ENCODE results near the gene SIKE1.

The SIKE1 gene

DNA sequence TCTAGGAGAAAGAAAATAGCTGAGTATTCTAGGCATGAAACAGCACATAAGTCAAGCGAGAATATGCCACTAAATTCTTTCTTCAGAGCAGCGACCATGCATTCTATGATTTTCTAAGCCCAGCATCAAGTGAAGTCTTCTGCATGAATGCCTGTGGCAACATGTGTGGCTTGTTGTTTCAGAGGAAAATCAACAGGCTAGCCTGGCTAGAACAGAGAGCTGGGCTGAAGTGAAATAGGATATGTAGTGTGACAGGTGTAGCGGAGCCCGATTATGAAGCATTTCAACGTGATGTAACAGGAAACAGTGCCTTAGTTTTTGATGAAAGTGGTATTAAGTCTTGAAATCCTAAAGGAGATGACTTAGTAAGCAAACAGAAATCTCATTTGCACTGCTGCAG, 29.7 kb downstream of the SIKE1 start:
- Histone ChIP-seq H3K79me1 (ENCODE audit: low read depth, low read length) (no peaks in the 10 kb centered on the region), H3K4me3 (ENCODE audit: low read length in 2 of 2) (no peak overlapping the region), H2AFZ (ENCODE audit: low read length) (no peak overlapping the region), H2BK12ac (ENCODE audit: low read length) (no peak overlapping the region), H2BK120ac (ENCODE audit: low read depth, low read length) (no peak overlapping the region), H2BK5ac (ENCODE audit: low read length) (no peak overlapping the region), H3K4me2 (ENCODE audit: insufficient read depth, low read length, poor library complexity, severe bottlenecking) (no peak overlapping the region), H3K4ac (ENCODE audit: low read length) (no peak overlapping the region), H3K9me3 (replicated peaks in 1 of 2; ENCODE audit: control insufficient read depth in 2 of 2, insufficient read depth in 1 of 2, low read depth in 1 of 2, low read length in 2 of 2) (no peaks in the 10 kb centered on the region), H4K8ac (ENCODE audit: low read depth, low read length) (no peak overlapping the region), H3K23ac (ENCODE audit: low read depth, low read length, poor library complexity) (no peak overlapping the region), H3K27me3 (ENCODE audit: control insufficient read depth in 3 of 3, insufficient read depth in 3 of 3, low read depth in 1 of 3, low read length in 3 of 3) (no peaks in the 10 kb centered on the region), H3K27ac (replicated peaks; ENCODE audit: low read length) (no peak overlapping the region), H2BK15ac (ENCODE audit: low read length) (no peak overlapping the region), H3K36me3 (replicated peaks in 1 of 2; ENCODE audit: control insufficient read depth in 2 of 2, insufficient read depth in 2 of 2, low read length in 2 of 2) (peaks cover 8 to 84% of the 10 kb centered on the region in 2 donors), H3K4me1 (ENCODE audit: control insufficient read depth in 2 of 2, insufficient read depth in 1 of 2, low read depth in 1 of 2, low read length in 2 of 2) (peaks cover 3 to 4% of the 10 kb centered on the region in 2 donors), H2AK5ac (ENCODE audit: low read depth, low read length) (no peak overlapping the region), H3K9ac (ENCODE audit: low read depth, low read length, poor library complexity) (no peak overlapping the region), H4K91ac (ENCODE audit: low read depth, low read length, poor library complexity) (no peak overlapping the region), H3K18ac (ENCODE audit: low read length) (no peak overlapping the region), H3K14ac (ENCODE audit: low read length) (no peak overlapping the region)
- no peak for DNase-seq (ENCODE audit: low spot score)
- no CpG with 5 or more reads among the region's 5 CpGs for WGBS, 2 donors (ENCODE audit: extremely low coverage in 2 of 2, insufficient read length in 2 of 2, insufficient replicate concordance in 1 of 2)

DNA sequence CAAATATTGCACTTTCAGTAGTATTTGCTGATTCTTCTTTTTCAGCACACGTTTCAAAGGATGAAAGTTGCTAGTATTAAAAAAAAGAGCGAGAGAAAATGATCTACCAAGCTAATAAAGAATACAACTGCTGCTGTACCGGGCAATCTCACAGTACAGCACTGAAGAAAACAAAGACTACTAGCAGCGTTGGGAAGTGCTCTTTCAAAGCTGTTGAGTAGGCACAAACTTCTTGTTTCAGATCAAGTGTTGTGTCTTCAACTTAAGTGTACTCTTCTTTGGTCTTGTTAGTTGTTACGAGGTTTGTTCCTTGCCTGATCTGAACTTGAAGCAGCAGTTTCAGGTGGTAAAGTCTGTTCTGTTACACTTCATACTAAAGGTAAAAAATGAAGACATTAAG, 30.6 kb downstream of the SIKE1 start:
- WGBS, 2 donors (ENCODE audit: extremely low coverage in 2 of 2, insufficient read length in 2 of 2, insufficient replicate concordance in 1 of 2), result no CpG with 5 or more reads among the region's 5 CpGs
- Histone ChIP-seq H3K36me3 (replicated peaks in 1 of 2; ENCODE audit: control insufficient read depth in 2 of 2, insufficient read depth in 2 of 2, low read length in 2 of 2) (peaks cover 8 to 84% of the 10 kb centered on the region in 2 donors), H3K79me1 (ENCODE audit: low read depth, low read length) (no peaks in the 10 kb centered on the region)

DNA sequence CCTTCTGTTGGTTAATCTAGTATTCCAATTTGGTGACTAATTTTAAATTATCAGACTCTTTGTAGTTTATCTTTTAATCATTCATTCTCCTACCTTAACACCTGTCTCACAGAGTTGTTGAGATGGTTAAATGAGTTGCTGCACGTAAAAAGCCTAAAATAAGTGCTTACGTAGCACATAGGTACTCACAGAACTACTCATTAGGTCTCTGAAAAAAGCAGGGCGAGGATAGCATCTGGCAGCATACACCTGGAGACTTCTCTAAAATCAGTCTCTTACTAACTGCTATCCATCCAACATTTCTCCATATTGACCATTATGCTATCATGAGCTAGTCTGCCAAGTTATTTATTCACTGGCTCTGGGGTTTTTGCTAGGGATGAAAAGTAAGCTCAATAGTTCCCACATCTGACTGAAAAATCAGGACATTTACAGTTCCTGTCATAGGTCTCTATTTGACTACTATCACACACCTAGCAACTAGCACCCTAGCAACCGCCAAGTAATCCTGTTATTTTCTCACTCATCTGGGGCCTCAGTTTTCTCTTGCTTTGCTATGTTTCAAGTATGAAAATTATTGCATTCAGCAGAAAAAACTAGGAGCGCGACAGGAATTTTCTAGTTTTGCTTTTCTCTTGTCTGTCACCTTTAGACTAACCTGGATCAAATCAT, 33.9 kb downstream of the SIKE1 start:
- no peaks in the 10 kb centered on the region for H3K9me3 ChIP-seq (replicated peaks in 1 of 2; ENCODE audit: control insufficient read depth in 2 of 2, insufficient read depth in 1 of 2, low read depth in 1 of 2, low read length in 2 of 2)
- no peak overlapping the region for H2BK120ac ChIP-seq (ENCODE audit: low read depth, low read length)
- H2AK5ac ChIP-seq (ENCODE audit: low read depth, low read length), result no peak overlapping the region
- H3K14ac ChIP-seq (ENCODE audit: low read length), result no peak overlapping the region
- no peak overlapping the region for H2AFZ ChIP-seq (ENCODE audit: low read length)
- peaks cover 8 to 94% of the 10 kb centered on the region in 2 donors for H3K36me3 ChIP-seq (replicated peaks in 1 of 2; ENCODE audit: control insufficient read depth in 2 of 2, insufficient read depth in 2 of 2, low read length in 2 of 2)
- no peak for DNase-seq (ENCODE audit: low spot score)
- H3K27me3 ChIP-seq (ENCODE audit: control insufficient read depth in 3 of 3, insufficient read depth in 3 of 3, low read depth in 1 of 3, low read length in 3 of 3), result no peaks in the 10 kb centered on the region
- WGBS, 2 donors (ENCODE audit: extremely low coverage in 2 of 2, insufficient read length in 2 of 2, insufficient replicate concordance in 1 of 2), result no CpG with 5 or more reads among the region's 6 CpGs
- H2BK12ac ChIP-seq (ENCODE audit: low read length), result no peak overlapping the region
- H3K4me2 ChIP-seq (ENCODE audit: insufficient read depth, low read length, poor library complexity, severe bottlenecking), result no peak overlapping the region
- no peak overlapping the region for H2BK5ac ChIP-seq (ENCODE audit: low read length)
- H3K27ac ChIP-seq (replicated peaks; ENCODE audit: low read length), result no peak overlapping the region
- no peaks in the 10 kb centered on the region for H3K4me1 ChIP-seq (ENCODE audit: control insufficient read depth in 2 of 2, insufficient read depth in 1 of 2, low read depth in 1 of 2, low read length in 2 of 2)
- no peak overlapping the region for H3K9ac ChIP-seq (ENCODE audit: low read depth, low read length, poor library complexity)
- no peak overlapping the region for H3K4ac ChIP-seq (ENCODE audit: low read length)
- H4K91ac ChIP-seq (ENCODE audit: low read depth, low read length, poor library complexity), result no peak overlapping the region
- H3K79me1 ChIP-seq (ENCODE audit: low read depth, low read length), result no peaks in the 10 kb centered on the region
- no peak overlapping the region for H3K23ac ChIP-seq (ENCODE audit: low read depth, low read length, poor library complexity)
- no peak overlapping the region for H2BK15ac ChIP-seq (ENCODE audit: low read length)
- no peak overlapping the region for H3K4me3 ChIP-seq (ENCODE audit: low read length in 2 of 2)
- no peak overlapping the region for H3K18ac ChIP-seq (ENCODE audit: low read length)
- H4K8ac ChIP-seq (ENCODE audit: low read depth, low read length), result no peak overlapping the region

More for the DNA sequence above, 30.6 kb downstream of the SIKE1 start:
- DNase-seq (ENCODE audit: low spot score), result no peak
- no peak overlapping the region for H4K91ac ChIP-seq (ENCODE audit: low read depth, low read length, poor library complexity)
- no peak overlapping the region for H2BK15ac ChIP-seq (ENCODE audit: low read length)
- H3K14ac ChIP-seq (ENCODE audit: low read length), result no peak overlapping the region
- peaks cover 0 to 2% of the 10 kb centered on the region in 2 donors for H3K4me1 ChIP-seq (ENCODE audit: control insufficient read depth in 2 of 2, insufficient read depth in 1 of 2, low read depth in 1 of 2, low read length in 2 of 2)
- no peak overlapping the region for H3K4ac ChIP-seq (ENCODE audit: low read length)
- H3K23ac ChIP-seq (ENCODE audit: low read depth, low read length, poor library complexity), result no peak overlapping the region
- no peak overlapping the region for H2AFZ ChIP-seq (ENCODE audit: low read length)
- no peak overlapping the region for H3K18ac ChIP-seq (ENCODE audit: low read length)
- H3K27ac ChIP-seq (replicated peaks; ENCODE audit: low read length), result no peak overlapping the region
- no peak overlapping the region for H3K4me3 ChIP-seq (ENCODE audit: low read length in 2 of 2)
- H3K9me3 ChIP-seq (replicated peaks in 1 of 2; ENCODE audit: control insufficient read depth in 2 of 2, insufficient read depth in 1 of 2, low read depth in 1 of 2, low read length in 2 of 2), result no peaks in the 10 kb centered on the region
- H2AK5ac ChIP-seq (ENCODE audit: low read depth, low read length), result no peak overlapping the region
- H3K27me3 ChIP-seq (ENCODE audit: control insufficient read depth in 3 of 3, insufficient read depth in 3 of 3, low read depth in 1 of 3, low read length in 3 of 3), result no peaks in the 10 kb centered on the region
- H4K8ac ChIP-seq (ENCODE audit: low read depth, low read length), result no peak overlapping the region
- no peak overlapping the region for H2BK12ac ChIP-seq (ENCODE audit: low read length)
- H2BK5ac ChIP-seq (ENCODE audit: low read length), result no peak overlapping the region
- H3K9ac ChIP-seq (ENCODE audit: low read depth, low read length, poor library complexity), result no peak overlapping the region
- H2BK120ac ChIP-seq (ENCODE audit: low read depth, low read length), result no peak overlapping the region
- H3K4me2 ChIP-seq (ENCODE audit: insufficient read depth, low read length, poor library complexity, severe bottlenecking), result no peak overlapping the region

DNA sequence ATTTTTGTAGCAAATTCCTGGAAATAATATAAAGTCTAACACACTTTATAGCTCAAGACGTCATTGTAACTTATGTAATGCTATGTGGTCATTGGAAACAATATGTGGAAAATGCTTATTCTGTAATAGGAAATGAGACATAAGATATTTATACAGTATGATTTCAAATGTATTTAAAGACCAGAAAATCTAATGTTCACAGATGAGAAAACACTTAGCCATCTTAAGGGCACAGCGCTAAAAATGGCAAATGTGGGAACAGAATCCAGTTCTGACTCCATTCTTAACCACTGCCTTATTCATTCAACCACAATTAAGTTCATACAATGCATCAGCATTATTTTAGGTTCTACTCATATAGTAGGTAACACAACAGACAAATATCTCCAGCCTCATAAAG, 35.2 kb downstream of the SIKE1 start:
- H3K4ac ChIP-seq (ENCODE audit: low read length), result no peak overlapping the region
- H2AK5ac ChIP-seq (ENCODE audit: low read depth, low read length), result no peak overlapping the region
- no peaks in the 10 kb centered on the region for H3K4me1 ChIP-seq (ENCODE audit: control insufficient read depth in 2 of 2, insufficient read depth in 1 of 2, low read depth in 1 of 2, low read length in 2 of 2)
- no peak overlapping the region for H2BK12ac ChIP-seq (ENCODE audit: low read length)
- H3K27me3 ChIP-seq (ENCODE audit: control insufficient read depth in 3 of 3, insufficient read depth in 3 of 3, low read depth in 1 of 3, low read length in 3 of 3), result no peaks in the 10 kb centered on the region
- H4K91ac ChIP-seq (ENCODE audit: low read depth, low read length, poor library complexity), result no peak overlapping the region
- H2BK120ac ChIP-seq (ENCODE audit: low read depth, low read length), result no peak overlapping the region
- DNase-seq (ENCODE audit: low spot score), result no peak
- H3K9ac ChIP-seq (ENCODE audit: low read depth, low read length, poor library complexity), result no peak overlapping the region
- H2AFZ ChIP-seq (ENCODE audit: low read length), result no peak overlapping the region
- H3K79me1 ChIP-seq (ENCODE audit: low read depth, low read length), result no peaks in the 10 kb centered on the region
- H3K14ac ChIP-seq (ENCODE audit: low read length), result no peak overlapping the region
- H3K4me2 ChIP-seq (ENCODE audit: insufficient read depth, low read length, poor library complexity, severe bottlenecking), result no peak overlapping the region
- H4K8ac ChIP-seq (ENCODE audit: low read depth, low read length), result no peak overlapping the region
- H3K4me3 ChIP-seq (ENCODE audit: low read length in 2 of 2), result no peak overlapping the region
- no peaks in the 10 kb centered on the region for H3K9me3 ChIP-seq (replicated peaks in 1 of 2; ENCODE audit: control insufficient read depth in 2 of 2, insufficient read depth in 1 of 2, low read depth in 1 of 2, low read length in 2 of 2)
- H3K27ac ChIP-seq (replicated peaks; ENCODE audit: low read length), result no peak overlapping the region
- no peak overlapping the region for H2BK15ac ChIP-seq (ENCODE audit: low read length)
- WGBS, 2 donors (ENCODE audit: extremely low coverage in 2 of 2, insufficient read length in 2 of 2, insufficient replicate concordance in 1 of 2), result no CpG with 5 or more reads among the region's 2 CpGs
- no peak overlapping the region for H3K23ac ChIP-seq (ENCODE audit: low read depth, low read length, poor library complexity)
- H3K36me3 ChIP-seq (replicated peaks in 1 of 2; ENCODE audit: control insufficient read depth in 2 of 2, insufficient read depth in 2 of 2, low read length in 2 of 2), result peaks cover 10 to 100% of the 10 kb centered on the region in 2 donors
- H3K18ac ChIP-seq (ENCODE audit: low read length), result no peak overlapping the region
- H2BK5ac ChIP-seq (ENCODE audit: low read length), result no peak overlapping the region

Measured in neuronal stem cell (in vitro differentiated cells).